HepG2 (cell line): Measurements from ENCODE around the gene SH3YL1. TPM values are rescaled to one million over a fixed set of nuclear protein-coding genes. Genes with fewer than 3 reads are reported as not detected.
A peak's percentile ranks its signal among the peaks of the same experiment; 100 is the strongest.

ENCODE experiments used
- CBX5 ChIP-seq: sonication (generic); formaldehyde crosslinking; IDR thresholded peaks from 2 replicates; pipeline ENCODE4 v1.4.0; 2020; ENCODE audit warnings: missing genetic modification reagents, borderline replicate concordance
- DPF2 ChIP-seq: sonication (generic); formaldehyde crosslinking; IDR thresholded peaks from 2 replicates; pipeline ENCODE4 v1.4.0; 2020; ENCODE audit warnings: mild to moderate bottlenecking, low read depth, missing genetic modification reagents, borderline replicate concordance
- EP300 ChIP-seq, 3 experiments: sonication (generic) in 1 of 3; formaldehyde crosslinking in 1 of 3; IDR thresholded peaks; 2 replicates each; pipeline versions ENCODE4 v1.5.1 to v1.6.1; 2011 to 2020; ENCODE audit warnings: low read depth in 2 of 3, low read length in 2 of 3, borderline replicate concordance in 1 of 3, improper control_type of control experiment in 1 of 3, mild to moderate bottlenecking in 1 of 3, missing genetic modification reagents in 1 of 3, moderate library complexity in 1 of 3
- GTF3A ChIP-seq: sonication (generic); formaldehyde crosslinking; conservative IDR thresholded peaks from 2 replicates; pipeline ENCODE4 v1.4.0; 2020; ENCODE audit warnings: mild to moderate bottlenecking, missing genetic modification reagents
- HCFC1 ChIP-seq: fragments of 150-350 bp; IDR thresholded peaks from 2 replicates; pipeline ENCODE4 v1.6.1; 2014; ENCODE audit warnings: low read depth, low read length
- HDAC6 ChIP-seq: fragments of 200-600 bp; sonication (generic); IDR thresholded peaks from 2 replicates; pipeline ENCODE4 v1.7.0; 2017; ENCODE audit warnings: mild to moderate bottlenecking, antibody characterized with exemption, low read length, low read depth
- IRF2 ChIP-seq: IDR thresholded peaks from 2 replicates; pipeline ENCODE4 v1.6.1; 2018; ENCODE audit warnings: missing genetic modification reagents, missing compliant biosample characterization
- KAT7 ChIP-seq: IDR thresholded peaks from 2 replicates; pipeline ENCODE4 v1.6.1; 2018; ENCODE audit warnings: borderline replicate concordance, missing compliant biosample characterization
- NFYC ChIP-seq: IDR thresholded peaks from 2 replicates; pipeline ENCODE4 v1.6.1; 2016; ENCODE audit warnings: missing genetic modification reagents, missing compliant biosample characterization
- RARG ChIP-seq: sonication (generic); formaldehyde crosslinking; IDR thresholded peaks from 2 replicates; pipeline ENCODE4 v1.4.0; 2020; ENCODE audit warnings: low read depth, mild to moderate bottlenecking, missing genetic modification reagents
- TCF7 ChIP-seq: sonication (generic); IDR thresholded peaks from 2 replicates; pipeline ENCODE4 v1.6.1; 2016; ENCODE audit warnings: antibody characterized with exemption, low read depth
- TOE1 ChIP-seq: sonication (generic); formaldehyde crosslinking; IDR thresholded peaks from 2 replicates; pipeline ENCODE4 v1.4.0; 2020; ENCODE audit warnings: mild to moderate bottlenecking, missing genetic modification reagents
- YY1 ChIP-seq: IDR thresholded peaks from 2 replicates; pipeline ENCODE4 v1.6.1; 2011; ENCODE audit warnings: low read length, low read depth, moderate library complexity, mild to moderate bottlenecking; ENCODE audit not compliant: insufficient read depth, insufficient replicate concordance
- ZMYM2 ChIP-seq: sonication (generic); formaldehyde crosslinking; IDR thresholded peaks from 2 replicates; pipeline ENCODE4 v1.8.0; 2022; ENCODE audit warnings: mild to moderate bottlenecking, missing genetic modification reagents
- ZNF12 ChIP-seq: sonication (generic); formaldehyde crosslinking; IDR thresholded peaks from 2 replicates; pipeline ENCODE4 v1.5.0; 2020; ENCODE audit warnings: missing genetic modification reagents
- ZNF234 ChIP-seq: sonication (generic); formaldehyde crosslinking; conservative IDR thresholded peaks from 2 replicates; pipeline ENCODE4 v1.5.1; 2020; ENCODE audit warnings: mild to moderate bottlenecking, missing genetic modification reagents
- ZNF3 ChIP-seq: IDR thresholded peaks from 2 replicates; pipeline ENCODE4 v1.7.0; 2017; ENCODE audit warnings: inconsistent platforms
- ZNF431 ChIP-seq: sonication (generic); formaldehyde crosslinking; IDR thresholded peaks from 2 replicates; pipeline ENCODE4 v1.9.0; 2022; ENCODE audit warnings: missing genetic modification reagents, low read depth, mild to moderate bottlenecking, borderline replicate concordance
- ZNF441 ChIP-seq: sonication (generic); formaldehyde crosslinking; IDR thresholded peaks from 2 replicates; pipeline ENCODE4 v1.7.0; 2021; ENCODE audit warnings: missing genetic modification reagents, borderline replicate concordance
- ZNF558 ChIP-seq: sonication (generic); formaldehyde crosslinking; IDR thresholded peaks from 2 replicates; pipeline ENCODE4 v1.9.0; 2022; ENCODE audit warnings: mild to moderate bottlenecking, missing genetic modification reagents, borderline replicate concordance
- ZNF577 ChIP-seq: sonication (generic); formaldehyde crosslinking; IDR thresholded peaks from 2 replicates; pipeline ENCODE4 v1.4.0; 2020; ENCODE audit warnings: mild to moderate bottlenecking, low read depth, missing genetic modification reagents, borderline replicate concordance
- ZNF839 ChIP-seq: sonication (generic); formaldehyde crosslinking; IDR thresholded peaks from 2 replicates; pipeline ENCODE4 v1.4.0; 2020; ENCODE audit warnings: missing genetic modification reagents, mild to moderate bottlenecking, borderline replicate concordance
- polyA plus RNA-seq, 8 experiments: library from polyadenylated mRNA; depleted of rRNA in 3 of 8; stranded (reverse) in 7 of 8; unstranded in 1 of 8; fragments of >200 nt; fragmentation: Illumina TruSeq in 4 of 8; extraction: Trizol in 4 of 8; gene quantifications; 2 replicates each; pipeline versions ENCODE4 v1.2.1 to v1.2.3, GENCODE V29; 2011 to 2016; ENCODE audit warnings: low read depth in 4 of 8, missing spikeins in 1 of 8, mixed read lengths in 1 of 8; ENCODE audit not compliant: insufficient read depth in 1 of 8
- total RNA-seq, 5 experiments: library from RNA; depleted of rRNA; stranded (reverse); fragments of >200 nt; fragmentation: Illumina TruSeq; extraction: Trizol; gene quantifications; 2 replicates each; pipeline ENCODE4 v1.2.3, GENCODE V29; 2016; ENCODE audit warnings: low read depth in 1 of 5
- TF ChIP-seq, protein P1 (sequence below): sonication (generic); formaldehyde crosslinking; IDR thresholded peaks from 2 replicates; pipeline ENCODE4 v1.5.1; 2020; ENCODE audit warnings: mild to moderate bottlenecking, missing genetic modification reagents
- TF ChIP-seq, protein P2 (sequence below): sonication (generic); formaldehyde crosslinking; IDR thresholded peaks from 2 replicates; pipeline ENCODE4 v1.8.1; 2022; ENCODE audit warnings: mild to moderate bottlenecking, missing genetic modification reagents
- TF ChIP-seq, protein P3 (sequence below): sonication (generic); formaldehyde crosslinking; IDR thresholded peaks from 2 replicates; pipeline ENCODE4 v1.4.0; 2020; ENCODE audit warnings: missing genetic modification reagents
- TF ChIP-seq, protein P4 (sequence below): sonication (generic); formaldehyde crosslinking; IDR thresholded peaks from 2 replicates; pipeline ENCODE4 v1.8.1; 2023; ENCODE audit warnings: mild to moderate bottlenecking, inconsistent platforms, moderate library complexity, missing genetic modification reagents, borderline replicate concordance

Gene SH3YL1
- total and polyA plus RNA-seq, 2 of the 13 experiments (the other 11 are each of a cell fraction or from before 2014, with no cell fraction given) = 13.0 to 48.2 TPM

DNA sequence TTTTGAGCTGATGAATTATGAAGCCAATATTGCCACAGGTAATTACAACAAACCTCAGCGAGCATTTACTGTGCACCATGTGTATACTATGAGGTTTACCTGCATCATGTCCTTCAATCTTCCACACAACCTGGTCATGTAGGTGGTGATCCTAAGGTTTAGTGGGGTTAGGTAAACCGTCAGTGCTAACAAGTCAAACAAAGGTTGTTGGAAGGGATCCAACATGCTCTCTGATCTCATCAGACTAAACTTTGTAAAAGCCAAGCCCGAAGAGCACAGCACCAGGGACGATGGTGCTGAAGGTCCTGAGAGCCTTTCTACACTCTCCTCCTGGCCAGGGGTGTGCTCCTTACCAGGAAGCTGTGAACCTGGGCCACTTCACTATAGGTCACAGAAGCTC, 29.4 kb downstream of the SH3YL1 start (continued):
- TF ChIP-seq, protein P1, sequence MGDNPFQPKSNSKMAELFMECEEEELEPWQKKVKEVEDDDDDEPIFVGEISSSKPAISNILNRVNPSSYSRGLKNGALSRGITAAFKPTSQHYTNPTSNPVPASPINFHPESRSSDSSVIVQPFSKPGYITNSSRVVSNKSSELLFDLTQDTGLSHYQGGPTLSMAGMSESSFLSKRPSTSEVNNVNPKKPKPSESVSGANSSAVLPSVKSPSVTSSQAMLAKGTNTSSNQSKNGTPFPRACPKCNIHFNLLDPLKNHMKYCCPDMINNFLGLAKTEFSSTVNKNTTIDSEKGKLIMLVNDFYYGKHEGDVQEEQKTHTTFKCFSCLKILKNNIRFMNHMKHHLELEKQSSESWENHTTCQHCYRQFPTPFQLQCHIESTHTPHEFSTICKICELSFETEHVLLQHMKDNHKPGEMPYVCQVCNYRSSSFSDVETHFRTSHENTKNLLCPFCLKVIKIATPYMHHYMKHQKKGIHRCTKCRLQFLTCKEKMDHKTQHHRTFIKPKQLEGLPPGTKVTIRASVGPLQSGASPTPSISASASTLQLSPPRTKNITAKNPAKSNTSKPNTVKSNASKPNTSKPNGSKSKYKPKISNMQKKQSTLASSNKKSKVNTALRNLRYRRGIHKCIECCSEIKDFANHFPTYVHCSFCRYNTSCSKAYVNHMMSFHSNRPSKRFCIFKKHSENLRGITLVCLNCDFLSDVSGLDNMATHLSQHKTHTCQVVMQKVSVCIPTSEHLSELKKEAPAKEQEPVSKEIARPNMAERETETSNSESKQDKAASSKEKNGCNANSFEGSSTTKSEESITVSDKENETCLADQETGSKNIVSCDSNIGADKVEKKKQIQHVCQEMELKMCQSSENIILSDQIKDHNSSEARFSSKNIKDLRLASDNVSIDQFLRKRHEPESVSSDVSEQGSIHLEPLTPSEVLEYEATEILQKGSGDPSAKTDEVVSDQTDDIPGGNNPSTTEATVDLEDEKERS (CRISPR knock-in tag) = no peak
- TF ChIP-seq, protein P2, sequence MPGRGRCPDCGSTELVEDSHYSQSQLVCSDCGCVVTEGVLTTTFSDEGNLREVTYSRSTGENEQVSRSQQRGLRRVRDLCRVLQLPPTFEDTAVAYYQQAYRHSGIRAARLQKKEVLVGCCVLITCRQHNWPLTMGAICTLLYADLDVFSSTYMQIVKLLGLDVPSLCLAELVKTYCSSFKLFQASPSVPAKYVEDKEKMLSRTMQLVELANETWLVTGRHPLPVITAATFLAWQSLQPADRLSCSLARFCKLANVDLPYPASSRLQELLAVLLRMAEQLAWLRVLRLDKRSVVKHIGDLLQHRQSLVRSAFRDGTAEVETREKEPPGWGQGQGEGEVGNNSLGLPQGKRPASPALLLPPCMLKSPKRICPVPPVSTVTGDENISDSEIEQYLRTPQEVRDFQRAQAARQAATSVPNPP (CRISPR knock-in tag) = no peak
- TF ChIP-seq, protein P3, sequence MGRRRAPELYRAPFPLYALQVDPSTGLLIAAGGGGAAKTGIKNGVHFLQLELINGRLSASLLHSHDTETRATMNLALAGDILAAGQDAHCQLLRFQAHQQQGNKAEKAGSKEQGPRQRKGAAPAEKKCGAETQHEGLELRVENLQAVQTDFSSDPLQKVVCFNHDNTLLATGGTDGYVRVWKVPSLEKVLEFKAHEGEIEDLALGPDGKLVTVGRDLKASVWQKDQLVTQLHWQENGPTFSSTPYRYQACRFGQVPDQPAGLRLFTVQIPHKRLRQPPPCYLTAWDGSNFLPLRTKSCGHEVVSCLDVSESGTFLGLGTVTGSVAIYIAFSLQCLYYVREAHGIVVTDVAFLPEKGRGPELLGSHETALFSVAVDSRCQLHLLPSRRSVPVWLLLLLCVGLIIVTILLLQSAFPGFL = no peak
- no peak for TF ChIP-seq KAT7 (CRISPR knock-in tag)
- no peak for TF ChIP-seq HCFC1
- TF ChIP-seq EP300 (IDR thresholded peaks at IDR 0.05; ENCODE audit: low read depth in 2 of 2, low read length in 2 of 2) = no peak
- TF ChIP-seq EP300 (CRISPR knock-in tag; IDR thresholded peaks at IDR 0.05; ENCODE audit: borderline replicate concordance) = no peak
- TF ChIP-seq ZNF431 (CRISPR knock-in tag) = no peak
- TF ChIP-seq ZNF3 (CRISPR knock-in tag) = no peak
- no peak for TF ChIP-seq ZNF839
- no peak for TF ChIP-seq YY1
- TF ChIP-seq ZNF12 = no peak
- no peak for TF ChIP-seq ZNF441 (CRISPR knock-in tag)
- TF ChIP-seq DPF2 (CRISPR knock-in tag) = no peak
- TF ChIP-seq CBX5 (CRISPR knock-in tag) = 0 out of 2 replicates have a peak, but pooled peaks have one; percentile 12
- TF ChIP-seq RARG (CRISPR knock-in tag) = no peak
- no peak for TF ChIP-seq ZNF577 (CRISPR knock-in tag)
- TF ChIP-seq NFYC = no peak
- no peak for TF ChIP-seq ZMYM2
- 0 out of 2 replicates have a peak, but pooled peaks have one; percentile 28 for TF ChIP-seq IRF2
- no peak for TF ChIP-seq TOE1 (CRISPR knock-in tag)
- no peak for TF ChIP-seq GTF3A (CRISPR knock-in tag)
- no peak for TF ChIP-seq ZNF234 (CRISPR knock-in tag)
- no peak for TF ChIP-seq ZNF558 (CRISPR knock-in tag)
- TF ChIP-seq TCF7 = no peak
- no peak for TF ChIP-seq HDAC6
- TF ChIP-seq, protein P4, sequence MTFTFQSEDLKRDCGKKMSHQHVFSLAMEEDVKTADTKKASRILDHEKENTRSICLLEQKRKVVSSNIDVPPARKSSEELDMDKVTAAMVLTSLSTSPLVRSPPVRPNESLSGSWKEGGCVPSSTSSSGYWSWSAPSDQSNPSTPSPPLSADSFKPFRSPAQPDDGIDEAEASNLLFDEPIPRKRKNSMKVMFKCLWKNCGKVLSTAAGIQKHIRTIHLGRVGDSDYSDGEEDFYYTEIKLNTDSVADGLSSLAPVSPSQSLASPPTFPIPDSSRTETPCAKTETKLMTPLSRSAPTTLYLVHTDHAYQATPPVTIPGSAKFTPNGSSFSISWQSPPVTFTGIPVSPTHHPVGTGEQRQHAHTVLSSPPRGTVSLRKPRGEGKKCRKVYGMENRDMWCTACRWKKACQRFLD (CRISPR knock-in tag) = no peak
